Adipose tissue (tissue), 3 donors: Measurements from ENCODE around the gene SCTR. TPM values are rescaled to one million over a fixed set of nuclear protein-coding genes. Genes with fewer than 3 reads are reported as not detected.

Experiments
- H3K27ac ChIP-seq: one replicate; pipeline ENCODE4 v1.5.1; 2013; ENCODE audit warnings: low read depth, low read length
- WGBS, 3 donors: extraction: QIAGEN DNeasy Blood & Tissue Kit; methylation state at CpG; one replicate each; pipeline ENCODE4 v1.1.7; 2013; 5-methylcytosine and 5-hydroxymethylcytosine counted together
- polyA plus RNA-seq, 3 donors: library from polyadenylated mRNA; stranded (reverse); fragments of 200-250 nt; gene quantifications; one replicate each; pipeline ENCODE4 v1.2.3, GENCODE V29; 2013
- donor health status: healthy with polysubstance abuse.
- donor health status: Bipolar disorder and iron deficiency.
- donor health status: healthy.

Gene SCTR
- polyA plus RNA-seq, 3 donors = 0.65 to 59.8 TPM; not detected in 1

- WGBS, 3 donors = 87 to 90% (median 89%) methylated on average over 6 of the region's 6 CpGs
- no peak overlapping the region for H3K27ac ChIP-seq
Measured at GRCh38 chr2:119438726-119439284, 85.5 kb downstream of the SCTR start.

- no peak overlapping the region for H3K27ac ChIP-seq
- 68 to 94% (median 82%) methylated on average over 6 of the region's 6 CpGs for WGBS, 3 donors
Measured at GRCh38 chr2:119438128-119438656, 86.1 kb downstream of the SCTR start.

GRCh38 chr2:119436993-119437772 lies 87.1 kb downstream of the SCTR start:
- 90 to 94% (median 92%) methylated on average over 22 of the region's 22 CpGs for WGBS, 3 donors
- H3K27ac ChIP-seq = no peak overlapping the region

- 64 to 83% (median 74%) methylated on average over 7 of the region's 7 CpGs for WGBS, 3 donors
- H3K27ac ChIP-seq = no peak overlapping the region
Measured at GRCh38 chr2:119435953-119436297, 88.4 kb downstream of the SCTR start.

GRCh38 chr2:119435081-119435952 lies 89.0 kb downstream of the SCTR start:
- WGBS, 3 donors = 77 to 92% (median 87%) methylated on average over 6 of the region's 6 CpGs
- H3K27ac ChIP-seq = no peak overlapping the region

- H3K27ac ChIP-seq = no peak overlapping the region
- WGBS, 3 donors = 80 to 90% (median 83%) methylated on average over 6 of the region's 6 CpGs
Measured at GRCh38 chr2:119434664-119435063, 89.6 kb downstream of the SCTR start.

GRCh38 chr2:119433636-119434327 lies 90.5 kb downstream of the SCTR start:
- H3K27ac ChIP-seq = no peak overlapping the region

GRCh38 chr2:119432851-119433522 lies 91.3 kb downstream of the SCTR start:
- 92 to 96% (median 94%) methylated on average over 17 of the region's 17 CpGs for WGBS, 3 donors
- no peak overlapping the region for H3K27ac ChIP-seq

More at GRCh38 chr2:119433636-119434327, 90.5 kb downstream of the SCTR start:
- WGBS, 3 donors = 61 to 83% (median 76%) methylated on average over 10 of the region's 10 CpGs

GRCh38 chr2:119431976-119432850 lies 92.1 kb downstream of the SCTR start:
- WGBS, 3 donors = 6 to 30% (median 9%) methylated on average over 41 to 53 of the region's 53 CpGs
- H3K27ac ChIP-seq = no peak overlapping the region

GRCh38 chr2:119431155-119431975 lies 92.9 kb downstream of the SCTR start, which contains the start of gene TMEM37:
TMEM37 (plus strand) TSS chr2:119431854; CDS start chr2:119431904, 50 bp downstream.
- H3K27ac ChIP-seq = no peak within 1 kb of the TSS
- WGBS, 3 donors = 2 to 4% (median 3%) methylated on average over 56 to 72 of the region's 72 CpGs

- WGBS, 3 donors = 93 to 95% (median 94%) methylated on average over 5 of the region's 5 CpGs
- H3K27ac ChIP-seq = no peak overlapping the region
Measured at GRCh38 chr2:119430023-119430498, 94.2 kb downstream of the SCTR start.

GRCh38 chr2:119429225-119429981 lies 94.9 kb downstream of the SCTR start:
- 82 to 89% (median 83%) methylated on average over 10 of the region's 10 CpGs for WGBS, 3 donors
- H3K27ac ChIP-seq = no peak overlapping the region

- no peak overlapping the region for H3K27ac ChIP-seq
- WGBS, 3 donors = 83 to 85% (median 85%) methylated on average over 7 of the region's 7 CpGs
Measured at GRCh38 chr2:119428488-119429224, 95.6 kb downstream of the SCTR start.

GRCh38 chr2:119427756-119428155 lies 96.5 kb downstream of the SCTR start:
- H3K27ac ChIP-seq = no peak overlapping the region
- 83 to 90% (median 87%) methylated on average over 3 of the region's 3 CpGs for WGBS, 3 donors
